ENCODE data around the gene RBM14.

- TF ChIP-seq CTCF (IDR thresholded peaks at IDR 0.05) = no peak
- no peak for TF ChIP-seq POLR2A (IDR thresholded peaks at IDR 0.05)
These were observed 48.9 kb downstream of the RBM14 start for GRCh38 chr11:66665369-66665768.

All from tibial nerve (tissue), 3 donors.